Osteocyte (in vitro differentiated cells): Measurements from ENCODE around the gene MAP3K4. TPM values are rescaled to one million over a fixed set of nuclear protein-coding genes. Genes with fewer than 3 reads are reported as not detected.

Source experiments
- DNase-seq: peaks from one replicate; pipeline ENCODE4 v3.0.0; 2021; ENCODE audit warnings: mixed read lengths; ENCODE audit not compliant: unreplicated experiment; ENCODE audit errors: extremely low spot score
- H3K27ac Mint-ChIP-seq: one replicate; pipeline ENCODE4 v1.8.0; 2021; ENCODE audit warnings: mild to moderate bottlenecking, mixed read lengths; ENCODE audit not compliant: unreplicated experiment
- H3K27me3 Mint-ChIP-seq: one replicate; pipeline ENCODE4 v1.8.0; 2021; ENCODE audit warnings: mixed read lengths; ENCODE audit not compliant: unreplicated experiment
- H3K36me3 Mint-ChIP-seq: one replicate; pipeline ENCODE4 v1.8.0; 2021; ENCODE audit warnings: mixed read lengths; ENCODE audit not compliant: unreplicated experiment
- H3K4me1 Mint-ChIP-seq: one replicate; pipeline ENCODE4 v1.8.0; 2021; ENCODE audit warnings: mixed read lengths; ENCODE audit not compliant: unreplicated experiment
- H3K4me3 Mint-ChIP-seq: one replicate; pipeline ENCODE4 v1.8.0; 2021; ENCODE audit warnings: mild to moderate bottlenecking, moderate library complexity, mixed read lengths; ENCODE audit not compliant: unreplicated experiment
- H3K9me3 Mint-ChIP-seq: one replicate; pipeline ENCODE4 v1.8.0; 2021; ENCODE audit warnings: mixed read lengths; ENCODE audit not compliant: unreplicated experiment
- total RNA-seq: library from RNA; stranded (reverse); gene quantifications from 2 replicates; pipeline ENCODE4 v1.2.1, GENCODE V29; 2021
- TF ChIP-seq, protein P1 (sequence below): fragments of 200-600 bp; sonication (generic); IDR thresholded peaks from 2 replicates; pipeline ENCODE4 v1.5.0; 2021; ENCODE audit warnings: antibody characterized with exemption, mild to moderate bottlenecking, moderate library complexity

The MAP3K4 gene
- total RNA-seq, 1 donor from 2014 or later = 20.7 TPM

DNA sequence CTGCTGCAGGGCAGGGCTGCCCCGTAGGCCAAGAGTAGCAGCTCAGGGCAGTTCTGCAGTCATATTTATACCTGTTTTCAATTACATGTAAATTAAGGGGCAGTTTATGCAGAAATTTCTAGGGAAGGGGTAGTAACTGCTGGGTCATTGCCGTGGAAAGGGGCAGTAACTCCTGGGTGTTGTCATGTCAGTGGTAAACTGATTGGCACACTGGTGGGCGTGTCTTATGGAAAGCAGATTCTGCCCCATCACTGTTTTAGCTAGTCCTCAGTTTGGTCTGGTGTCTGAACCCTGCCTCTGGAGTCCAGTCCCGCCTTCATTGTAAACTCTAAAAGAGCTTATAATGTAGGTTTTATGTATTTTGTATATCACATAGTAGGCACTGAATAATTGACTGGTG lies 22.1 kb downstream of the MAP3K4 start:
- Mint-ChIP-seq H3K4me3 (no peak overlapping the region), H3K36me3 (peaks cover 4% of the 10 kb centered on the region), H3K27ac (no peak overlapping the region), H3K4me1 (no peaks in the 10 kb centered on the region), H3K9me3 (no peaks in the 10 kb centered on the region), H3K27me3 (no peaks in the 10 kb centered on the region)
- TF ChIP-seq, protein P1, sequence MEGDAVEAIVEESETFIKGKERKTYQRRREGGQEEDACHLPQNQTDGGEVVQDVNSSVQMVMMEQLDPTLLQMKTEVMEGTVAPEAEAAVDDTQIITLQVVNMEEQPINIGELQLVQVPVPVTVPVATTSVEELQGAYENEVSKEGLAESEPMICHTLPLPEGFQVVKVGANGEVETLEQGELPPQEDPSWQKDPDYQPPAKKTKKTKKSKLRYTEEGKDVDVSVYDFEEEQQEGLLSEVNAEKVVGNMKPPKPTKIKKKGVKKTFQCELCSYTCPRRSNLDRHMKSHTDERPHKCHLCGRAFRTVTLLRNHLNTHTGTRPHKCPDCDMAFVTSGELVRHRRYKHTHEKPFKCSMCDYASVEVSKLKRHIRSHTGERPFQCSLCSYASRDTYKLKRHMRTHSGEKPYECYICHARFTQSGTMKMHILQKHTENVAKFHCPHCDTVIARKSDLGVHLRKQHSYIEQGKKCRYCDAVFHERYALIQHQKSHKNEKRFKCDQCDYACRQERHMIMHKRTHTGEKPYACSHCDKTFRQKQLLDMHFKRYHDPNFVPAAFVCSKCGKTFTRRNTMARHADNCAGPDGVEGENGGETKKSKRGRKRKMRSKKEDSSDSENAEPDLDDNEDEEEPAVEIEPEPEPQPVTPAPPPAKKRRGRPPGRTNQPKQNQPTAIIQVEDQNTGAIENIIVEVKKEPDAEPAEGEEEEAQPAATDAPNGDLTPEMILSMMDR = no peak
- no peak for DNase-seq

DNA sequence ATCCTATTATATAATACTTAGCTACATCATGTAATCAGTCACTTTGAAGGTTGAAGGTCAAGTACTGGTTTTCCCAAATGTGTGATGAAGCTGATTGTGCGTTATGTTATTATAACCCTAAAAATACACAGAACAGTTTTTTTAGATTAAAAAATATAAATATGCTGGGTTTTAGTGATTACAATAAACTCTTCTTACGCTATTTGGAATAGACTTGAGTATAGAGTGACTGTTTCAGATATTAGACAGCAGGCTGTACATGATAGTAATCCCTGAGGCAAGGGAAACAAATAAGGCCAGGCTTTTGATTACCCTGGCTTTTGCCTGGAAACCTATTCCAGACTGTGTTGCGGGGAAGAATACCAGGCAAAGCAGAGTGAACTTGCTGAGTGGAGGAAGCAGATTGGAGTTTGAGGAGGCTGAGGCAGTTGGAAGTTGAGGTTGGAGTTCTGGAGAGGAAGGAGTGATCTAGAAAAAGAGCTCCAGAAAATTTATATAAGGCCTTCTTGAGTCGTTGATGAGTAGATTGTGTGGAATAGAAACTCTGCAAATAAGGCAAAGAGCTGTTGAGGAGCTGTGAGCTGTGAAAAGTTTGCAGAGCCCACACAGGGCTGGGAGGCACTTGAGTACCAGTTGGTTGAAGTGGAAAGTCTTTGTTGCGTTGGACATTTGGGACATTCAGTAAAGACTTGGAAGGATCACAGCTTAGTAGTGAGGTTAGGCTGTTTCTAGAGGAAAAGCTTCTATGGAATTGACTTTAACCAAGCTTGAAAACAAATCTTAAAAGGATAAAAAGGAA lies 26.4 kb downstream of the MAP3K4 start:
- H3K27me3 Mint-ChIP-seq = no peaks in the 10 kb centered on the region
- no peak for DNase-seq
- H3K4me3 Mint-ChIP-seq = no peak overlapping the region
- H3K27ac Mint-ChIP-seq = no peak overlapping the region
- TF ChIP-seq, protein P1 = no peak
- no peaks in the 10 kb centered on the region for H3K36me3 Mint-ChIP-seq
- no peaks in the 10 kb centered on the region for H3K4me1 Mint-ChIP-seq
- H3K9me3 Mint-ChIP-seq = no peaks in the 10 kb centered on the region

DNA sequence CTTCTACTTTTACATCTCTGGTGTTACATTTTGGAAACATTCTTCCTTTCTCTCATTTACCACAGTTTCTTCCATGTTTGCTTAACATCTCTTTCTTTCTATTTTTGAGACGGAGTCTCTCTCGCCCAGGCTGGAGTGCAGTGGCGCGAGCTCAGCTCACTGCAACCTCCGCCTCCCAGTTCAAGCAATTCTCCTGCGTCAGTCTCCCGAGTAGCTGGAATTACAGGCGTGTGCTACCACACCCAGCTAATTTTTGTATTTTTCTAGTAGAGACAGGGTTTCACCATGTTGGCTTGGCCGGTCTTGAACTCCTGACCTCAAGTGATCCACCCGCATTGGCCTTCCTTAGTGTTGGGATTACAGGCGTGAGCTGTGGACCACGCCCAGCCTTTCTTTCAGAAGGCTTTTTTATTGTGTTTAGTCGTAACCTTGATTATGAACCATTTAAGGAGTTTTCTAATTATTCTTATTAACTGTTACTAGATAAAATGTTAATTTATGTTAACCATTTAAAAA lies 27.8 kb downstream of the MAP3K4 start:
- Mint-ChIP-seq H3K4me3 (no peak overlapping the region), H3K4me1 (no peaks in the 10 kb centered on the region), H3K36me3 (no peaks in the 10 kb centered on the region)

DNA sequence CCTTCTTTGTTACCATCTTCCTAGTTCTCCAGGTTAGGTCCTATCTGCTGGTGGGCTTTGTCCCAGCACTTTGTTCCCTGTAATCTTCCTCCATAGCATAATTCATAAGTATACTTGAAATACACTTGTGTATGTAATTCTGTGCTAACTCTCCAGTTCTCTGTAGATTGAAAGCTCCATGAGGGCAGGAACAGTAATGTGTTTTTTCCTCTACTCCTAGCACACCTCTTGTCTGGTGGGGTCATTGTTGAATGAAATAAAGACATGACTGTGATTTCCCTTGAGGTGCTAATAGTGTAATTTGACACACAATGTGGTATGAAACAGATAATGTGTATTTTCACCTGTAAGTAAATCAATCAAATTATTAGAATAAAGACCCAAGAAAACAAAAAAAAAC lies 30.0 kb downstream of the MAP3K4 start:
- H3K4me3 Mint-ChIP-seq = no peak overlapping the region
- TF ChIP-seq, protein P1 = no peak
- H3K27me3 Mint-ChIP-seq = no peaks in the 10 kb centered on the region
- no peak for DNase-seq
- H3K27ac Mint-ChIP-seq = no peak overlapping the region
- peaks cover 11% of the 10 kb centered on the region for H3K4me1 Mint-ChIP-seq
- H3K36me3 Mint-ChIP-seq = peaks cover 4% of the 10 kb centered on the region
- no peaks in the 10 kb centered on the region for H3K9me3 Mint-ChIP-seq

More for the DNA sequence above, 27.8 kb downstream of the MAP3K4 start:
- Mint-ChIP-seq H3K9me3 (no peaks in the 10 kb centered on the region), H3K27me3 (no peaks in the 10 kb centered on the region), H3K27ac (no peak overlapping the region)
- TF ChIP-seq, protein P1 = no peak
- DNase-seq = no peak

DNA sequence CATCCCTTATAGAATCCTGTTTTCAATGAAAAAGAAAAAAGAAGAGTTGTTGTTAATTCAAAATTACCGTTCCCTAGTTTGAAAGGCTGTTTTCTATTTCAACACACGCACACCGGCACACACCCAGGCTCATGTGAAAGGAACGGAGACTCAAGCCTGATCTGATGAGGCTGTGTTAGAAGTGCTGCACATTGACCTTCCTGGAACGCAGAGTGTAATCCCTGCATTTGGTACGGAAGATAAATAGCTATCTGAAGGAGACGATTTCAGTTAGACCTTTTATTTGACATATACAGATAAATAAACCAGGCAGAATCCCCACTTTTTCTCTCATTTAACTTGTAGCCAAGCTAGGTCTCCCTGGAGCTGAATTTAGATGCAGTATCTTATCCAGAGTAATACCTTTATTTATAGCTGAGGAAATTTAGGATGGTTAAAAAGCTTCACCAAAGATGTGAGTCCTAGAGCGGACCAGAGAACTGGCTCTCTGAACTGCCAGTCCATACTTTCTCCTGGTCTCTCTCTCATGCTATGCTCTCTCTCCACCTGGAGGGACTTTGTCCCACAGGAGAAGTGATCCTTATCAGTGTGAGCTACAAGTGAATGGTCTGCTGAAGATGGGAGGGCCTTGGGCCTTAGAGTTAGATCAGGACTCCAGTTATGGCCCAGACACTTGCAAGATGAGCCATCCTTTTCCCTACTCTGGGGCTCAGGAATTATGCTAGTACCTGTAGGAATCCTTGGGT lies 30.6 kb downstream of the MAP3K4 start:
- DNase-seq = no peak
- Mint-ChIP-seq H3K36me3 (peaks cover 8% of the 10 kb centered on the region), H3K27ac (no peak overlapping the region), H3K9me3 (no peaks in the 10 kb centered on the region), H3K27me3 (no peaks in the 10 kb centered on the region), H3K4me1 (peaks cover 12% of the 10 kb centered on the region), H3K4me3 (no peak overlapping the region)
- TF ChIP-seq, protein P1 = no peak
